ENCODE measurements around the gene F2.
A peak's percentile ranks its signal among the peaks of the same experiment; 100 is the strongest.
"Not testable (repeated sequence)": the region's sequence is repeated elsewhere in the genome, so short reads cannot be mapped to it uniquely, and the experiment has no call there.

F2 gene

DNA sequence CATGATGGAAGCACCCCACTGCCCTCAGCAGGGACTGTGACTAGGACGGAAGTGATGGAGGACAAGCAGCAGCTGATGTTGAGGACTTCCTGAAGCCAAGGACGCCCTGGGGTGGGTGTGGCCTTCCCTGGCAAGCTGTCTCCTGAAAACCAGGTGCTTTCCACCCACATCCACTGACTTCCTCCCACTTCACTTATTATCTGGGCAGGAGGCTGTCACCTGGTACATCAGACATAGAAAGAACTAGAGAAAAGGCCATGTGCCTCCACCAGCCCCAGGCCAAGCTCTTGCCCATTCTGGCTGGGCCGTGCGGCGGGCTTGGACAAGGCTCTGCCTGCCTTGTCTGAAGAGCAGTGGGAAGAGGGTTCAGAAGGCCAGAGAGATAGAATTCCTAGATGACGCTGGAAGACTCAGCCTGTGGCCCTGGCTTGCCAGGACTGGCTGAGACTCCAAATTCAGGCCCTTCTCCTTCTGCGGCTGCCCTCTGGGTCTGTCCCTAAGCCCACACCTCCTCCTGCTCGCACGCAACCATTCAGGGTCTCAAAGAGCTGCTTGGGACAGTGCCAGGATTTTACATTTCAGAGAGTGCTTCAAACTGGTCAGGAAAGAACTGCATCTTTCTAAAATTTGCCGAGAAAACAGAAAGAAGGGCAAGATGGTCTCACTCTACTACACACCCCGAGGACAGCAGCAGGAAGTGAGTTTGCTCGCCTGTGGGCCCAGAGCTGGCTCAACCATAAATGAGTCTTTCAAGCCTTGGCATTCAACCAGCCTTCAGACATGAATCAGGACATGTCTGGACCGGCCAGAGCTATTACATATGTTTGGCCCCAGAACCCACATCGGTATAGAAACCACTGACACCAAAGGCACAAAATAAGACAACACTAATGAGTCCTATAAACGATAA is 31.9 kb upstream of the F2 start:
- no peak for FAIRE-seq

DNA sequence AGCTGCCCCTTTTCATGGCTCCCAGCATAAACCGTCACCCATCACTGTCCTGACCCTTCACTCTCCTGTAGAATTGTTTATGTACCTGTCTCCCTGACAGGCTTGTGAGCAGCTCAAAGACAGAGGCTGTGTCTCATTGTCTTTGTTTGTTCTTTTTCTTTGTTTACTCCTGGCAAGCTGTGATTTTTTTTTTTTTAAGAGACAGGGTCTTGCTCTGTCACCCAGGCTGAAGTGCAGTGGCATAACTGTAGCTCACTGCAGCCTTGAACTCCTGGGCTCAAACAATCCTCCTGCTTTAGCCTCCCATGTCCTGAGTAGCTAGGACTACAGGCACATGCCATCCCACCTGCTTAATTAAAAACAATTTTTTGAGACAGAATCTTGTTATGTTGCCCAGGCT is 28.3 kb upstream of the F2 start:
- no peak for FAIRE-seq

GRCh38 chr11:46692450-46692849 is 26.6 kb upstream of the F2 start:
- no peak for FAIRE-seq

- FAIRE-seq: no peak
Observed at GRCh38 chr11:46693597-46694012, 25.4 kb upstream of the F2 start.

- FAIRE-seq: no peak
Observed at GRCh38 chr11:46694072-46694471, 24.9 kb upstream of the F2 start.

- FAIRE-seq: no peak
Observed at GRCh38 chr11:46694607-46695006, 24.4 kb upstream of the F2 start.

GRCh38 chr11:46695345-46696211 is 23.4 kb upstream of the F2 start:
- no peak for FAIRE-seq

GRCh38 chr11:46696212-46696558 is 22.8 kb upstream of the F2 start:
- FAIRE-seq: no peak

- FAIRE-seq: no peak
Observed at GRCh38 chr11:46697303-46697702, 21.7 kb upstream of the F2 start.

DNA sequence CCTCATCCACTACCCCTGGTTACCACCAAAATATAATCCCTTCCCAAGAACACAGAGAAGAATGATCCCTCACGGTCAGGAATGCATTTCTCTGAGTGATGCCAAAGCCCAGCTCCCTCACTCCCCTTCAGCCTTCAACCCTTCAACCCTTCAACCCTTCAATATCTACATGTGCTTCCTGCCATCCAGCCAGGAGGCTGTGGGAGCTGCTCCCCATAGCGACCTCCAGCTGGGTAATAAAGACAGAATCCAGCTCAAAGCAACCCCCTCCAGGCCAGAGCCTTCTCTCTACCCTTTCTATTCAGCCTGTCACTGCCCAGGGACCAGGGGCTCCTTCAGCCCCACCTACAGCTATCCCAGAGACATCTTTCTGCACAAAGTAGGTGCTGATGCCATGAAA is 21.3 kb upstream of the F2 start:
- no peak for FAIRE-seq

GRCh38 chr11:46698597-46698996 is 20.4 kb upstream of the F2 start:
- no peak for FAIRE-seq

DNA sequence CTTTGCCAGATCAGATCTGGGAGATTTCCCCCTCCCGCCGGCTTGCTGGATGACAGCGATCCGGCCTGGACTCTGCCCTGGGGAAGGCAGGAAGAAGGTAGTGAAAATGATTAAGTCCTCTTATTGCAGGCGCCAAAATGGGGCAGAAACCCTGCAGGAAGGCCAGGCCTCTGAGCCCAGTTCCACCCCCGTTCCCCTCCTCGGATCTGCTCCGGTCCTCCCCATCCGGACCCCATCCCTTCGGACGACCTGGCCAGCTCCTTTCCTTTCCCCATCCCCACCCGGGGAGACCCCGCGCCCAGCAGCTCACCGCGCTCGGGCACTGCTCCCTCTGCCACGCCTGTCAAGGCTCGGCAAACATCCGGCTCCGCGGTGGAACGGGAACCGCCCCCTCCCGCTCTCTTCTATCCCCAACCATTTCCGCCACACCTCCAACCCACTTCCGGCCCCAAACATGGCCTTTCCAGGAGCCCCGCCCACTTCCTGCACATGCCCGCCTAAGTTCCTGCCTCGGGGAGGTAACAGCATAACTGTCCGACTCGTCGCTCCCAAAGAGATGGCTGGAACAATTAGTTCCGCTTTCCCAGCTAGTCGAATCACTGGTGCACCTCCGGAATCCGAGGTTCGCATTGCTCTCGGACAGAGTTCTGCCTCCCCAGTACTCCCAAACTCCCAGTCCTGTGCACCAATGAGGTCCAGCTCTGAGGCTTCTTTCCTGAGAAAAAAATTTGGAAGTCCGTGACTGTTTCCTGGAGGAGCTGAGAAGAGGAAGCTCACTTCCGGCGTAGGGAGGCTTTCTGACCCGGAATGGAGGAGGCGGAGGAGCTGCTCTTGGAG is 18.6 kb upstream of the F2 start, which contains the start of the genes ARHGAP1 and ZNF408:
TSS of gene ARHGAP1 (minus strand) at position 379 of the 837 bp plus-strand sequence. CDS start 4,512 bp downstream, outside the sequence.
TSS of gene ZNF408 (plus strand) at position 791 of the 837 bp plus-strand sequence. CDS start at position 808, 17 bp downstream.
- peak; percentile 49 for FAIRE-seq

- no peak for FAIRE-seq
Observed at GRCh38 chr11:46701078-46701654, 17.8 kb upstream of the F2 start.

DNA sequence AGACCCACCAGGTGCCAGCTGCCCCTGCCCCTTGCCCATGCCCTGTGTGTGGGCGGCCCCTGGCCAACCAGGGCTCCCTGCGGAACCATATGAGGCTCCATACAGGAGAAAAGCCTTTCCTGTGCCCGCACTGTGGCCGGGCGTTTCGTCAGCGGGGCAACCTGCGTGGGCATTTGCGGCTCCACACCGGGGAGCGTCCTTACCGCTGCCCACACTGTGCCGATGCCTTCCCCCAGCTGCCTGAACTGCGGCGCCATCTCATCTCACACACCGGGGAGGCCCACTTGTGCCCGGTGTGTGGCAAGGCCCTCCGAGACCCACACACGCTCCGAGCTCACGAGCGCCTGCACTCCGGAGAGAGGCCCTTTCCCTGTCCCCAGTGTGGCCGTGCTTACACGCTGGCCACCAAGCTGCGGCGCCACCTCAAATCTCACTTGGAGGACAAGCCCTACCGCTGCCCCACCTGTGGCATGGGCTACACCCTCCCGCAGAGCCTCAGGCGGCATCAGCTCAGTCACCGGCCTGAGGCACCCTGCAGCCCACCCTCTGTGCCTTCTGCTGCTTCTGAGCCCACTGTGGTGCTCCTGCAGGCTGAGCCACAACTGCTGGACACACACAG is 13.8 kb upstream of the F2 start:
- FAIRE-seq: no peak

DNA sequence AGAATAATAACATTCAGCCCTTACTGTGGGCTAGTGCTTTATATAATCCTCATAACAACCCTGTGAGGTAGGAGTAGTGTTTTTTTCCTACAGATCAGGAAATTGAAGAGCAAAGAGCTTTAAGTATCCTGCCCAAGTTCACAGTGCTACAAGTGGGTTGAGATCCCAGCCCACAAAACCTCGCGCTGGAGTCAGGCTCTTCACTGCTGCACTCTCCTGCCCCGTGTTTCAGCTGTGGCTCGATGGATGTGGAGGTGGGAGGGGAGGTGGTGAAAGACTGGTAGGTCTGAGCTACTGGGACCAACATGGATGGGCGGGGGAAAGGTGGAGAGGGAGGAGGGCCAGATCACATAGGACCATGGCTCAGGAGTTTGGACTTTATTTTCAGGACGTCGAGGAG is 12.1 kb upstream of the F2 start:
- no peak for FAIRE-seq

GRCh38 chr11:46709351-46709750 is 9.7 kb upstream of the F2 start:
- not testable (repeated sequence) for FAIRE-seq

DNA sequence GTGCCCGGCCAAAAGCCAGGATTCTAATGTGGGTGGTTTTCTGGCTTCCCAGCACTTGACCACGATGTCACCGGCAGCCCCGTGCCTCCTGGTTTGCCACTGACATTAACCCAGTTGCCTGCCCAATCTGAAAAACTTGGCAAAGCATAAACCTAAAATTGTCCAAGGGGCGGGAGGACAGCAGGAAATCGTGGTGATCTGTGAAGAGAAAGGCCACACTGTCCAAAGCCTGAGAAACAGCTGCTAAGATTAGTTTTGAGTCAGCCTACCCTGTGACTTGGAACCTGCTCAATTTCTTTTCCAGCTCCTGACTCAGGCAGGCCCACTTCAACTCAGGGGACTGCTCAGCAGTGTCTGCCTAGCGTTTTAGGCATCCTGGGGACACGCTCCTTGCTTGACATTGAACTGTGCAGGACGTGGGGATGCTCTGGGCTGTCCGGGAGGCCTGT is 8.2 kb upstream of the F2 start:
- no peak for FAIRE-seq

DNA sequence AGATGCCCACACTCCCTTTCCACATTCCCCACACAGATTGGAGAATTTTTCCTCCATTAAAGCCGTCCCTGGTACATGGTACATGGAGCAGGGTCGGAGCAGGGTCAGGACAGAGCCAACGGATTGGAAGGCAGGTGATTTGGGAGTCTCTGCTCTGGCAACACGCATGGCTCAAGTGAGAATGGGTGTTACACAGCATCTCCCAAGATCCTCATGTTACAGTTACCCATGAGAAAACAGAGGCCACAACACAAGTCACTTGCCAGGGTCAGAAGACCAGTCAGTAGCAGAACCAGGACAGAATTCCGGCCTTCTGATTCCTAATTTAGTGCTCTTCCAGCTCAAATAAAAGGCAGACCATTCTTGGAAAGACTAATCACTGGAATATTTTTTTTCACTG is 7.7 kb upstream of the F2 start:
- no peak for FAIRE-seq

DNA sequence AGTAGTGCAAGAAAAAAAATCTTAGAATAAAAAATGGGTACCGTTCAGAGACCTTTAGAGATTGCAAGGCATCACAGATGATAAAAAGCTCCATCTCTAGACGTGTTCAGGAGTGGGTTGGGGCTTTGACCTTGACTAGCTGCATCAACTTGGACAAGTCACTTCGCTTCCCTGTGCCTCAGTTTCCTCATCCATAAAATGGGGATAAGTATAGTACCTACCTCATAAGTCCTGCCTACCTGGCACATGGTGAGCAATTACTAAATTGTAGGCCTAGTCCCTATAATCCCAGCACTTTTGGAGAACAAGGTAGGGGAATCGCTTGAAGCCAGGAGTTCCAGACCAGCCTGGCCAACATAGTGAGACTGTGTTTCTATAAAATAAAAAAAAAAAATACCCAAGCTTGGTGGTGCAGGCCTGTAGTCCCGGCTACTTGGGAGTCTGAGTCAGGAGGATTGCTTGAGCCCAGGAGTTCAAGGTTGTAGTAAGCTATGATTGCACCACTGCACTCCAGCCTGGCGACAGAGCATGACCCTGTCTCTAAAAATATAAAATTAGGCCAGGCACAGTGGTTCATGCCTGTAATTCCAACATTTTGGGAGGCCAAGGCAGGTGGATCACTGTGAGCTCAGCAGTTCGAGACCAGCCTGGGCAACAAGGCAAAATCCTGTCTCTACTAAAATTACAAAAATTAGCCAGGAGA is 6.0 kb upstream of the F2 start:
- no peak for FAIRE-seq

- not testable (repeated sequence) for FAIRE-seq
Observed at GRCh38 chr11:46717825-46718154, 1.2 kb upstream of the F2 start.

All from islet of Langerhans (tissue), 1 donor.